SU-DHL-6 (cell line): ENCODE measurements around the gene SPSB3.

Experiments
- H2AFZ ChIP-seq: fragments of 200-600 bp; sonication (generic); 2 replicates; pipeline ENCODE4 v1.6.1; 2014; ENCODE audit warnings: low read depth, mild to moderate bottlenecking, moderate library complexity, mixed read lengths, antibody characterized with exemption, low read length; ENCODE audit not compliant: severe bottlenecking
- H3F3A ChIP-seq: fragments of 200-600 bp; shearing (Covaris generic); 2 replicates; pipeline ENCODE4 v1.6.0; 2016; ENCODE audit warnings: antibody characterized with exemption, mild to moderate bottlenecking; ENCODE audit not compliant: insufficient read depth
- H3K27ac ChIP-seq: fragments of 200-600 bp; sonication (generic); 2 replicates; pipeline ENCODE4 v1.5.1; 2016; ENCODE audit warnings: low read depth, mild to moderate bottlenecking, low read length, moderate library complexity, mixed read lengths
- H3K27me3 ChIP-seq: fragments of 200-600 bp; sonication (generic), shearing (Covaris generic); 2 replicates; pipeline ENCODE4 v1.6.0; 2014; ENCODE audit warnings: mild to moderate bottlenecking, low read length
- H3K36me3 ChIP-seq: fragments of 200-600 bp; sonication (generic); 2 replicates; pipeline ENCODE4 v1.6.1; 2014; ENCODE audit warnings: mild to moderate bottlenecking, low read length, mixed read lengths
- H3K4me2 ChIP-seq: fragments of 300-600, 200-600 bp; shearing (Covaris generic), sonication (generic); 2 replicates; pipeline ENCODE4 v1.6.0; 2014; ENCODE audit warnings: low read length, low read depth, mild to moderate bottlenecking; ENCODE audit not compliant: poor library complexity, severe bottlenecking
- H3K4me3 ChIP-seq: fragments of 200-600 bp; sonication (generic); 2 replicates; pipeline ENCODE4 v1.5.1; 2014; ENCODE audit warnings: antibody characterized with exemption, low read length, mild to moderate bottlenecking, mixed read lengths; ENCODE audit not compliant: insufficient read depth, poor library complexity, severe bottlenecking
- H3K79me2 ChIP-seq: fragments of 200-600 bp; sonication (generic); 2 replicates; pipeline ENCODE4 v1.6.1; 2014; ENCODE audit warnings: mild to moderate bottlenecking, low read length, moderate library complexity; ENCODE audit not compliant: insufficient read depth
- H3K9ac ChIP-seq: fragments of 200-600 bp; sonication (generic); 2 replicates; pipeline ENCODE4 v1.7.0; 2014; ENCODE audit warnings: mild to moderate bottlenecking, low read length
- H3K9me2 ChIP-seq: fragments of 200-600 bp; sonication (generic); replicated peaks from 2 replicates; pipeline ENCODE4 v1.6.1; 2014; ENCODE audit warnings: low read length; ENCODE audit not compliant: insufficient read depth
- H3K9me3 ChIP-seq: fragments of 200-600 bp; sonication (generic); 2 replicates; pipeline ENCODE4 v1.6.1; 2014; ENCODE audit warnings: low read length, mixed read lengths; ENCODE audit not compliant: insufficient read depth
- H4K20me1 ChIP-seq: fragments of 200-600 bp; sonication (generic); 2 replicates; pipeline ENCODE4 v1.6.1; 2014; ENCODE audit warnings: low read depth, mild to moderate bottlenecking, antibody characterized with exemption, low read length, moderate library complexity, mixed read lengths
- EZH2phosphoT487 ChIP-seq: fragments of 200-600 bp; sonication (generic), shearing (Covaris generic); conservative IDR thresholded peaks from 2 replicates; pipeline ENCODE4 v1.6.1; 2018; ENCODE audit warnings: mild to moderate bottlenecking, antibody characterized with exemption, low read length, moderate library complexity, mixed read lengths
- TF ChIP-seq, protein P1 (sequence below): fragments of 200-600 bp; sonication (generic); IDR thresholded peaks from one replicate; pipeline ENCODE4 v1.5.1; 2017; ENCODE audit warnings: antibody characterized with exemption, mild to moderate bottlenecking, low read length, moderate library complexity; ENCODE audit not compliant: insufficient read depth, poor library complexity, severe bottlenecking

The SPSB3 gene

GRCh38 chr16:1751946-1752345, 30.4 kb downstream of the SPSB3 start:
- Histone ChIP-seq H4K20me1 (no peaks in the 10 kb centered on the region), H3K9me3 (no peaks in the 10 kb centered on the region), H3K9me2 (no peaks in the 10 kb centered on the region), H2AFZ (no peak overlapping the region), H3K27ac (no peak overlapping the region), H3K4me2 (no peak overlapping the region), H3K36me3 (no peaks in the 10 kb centered on the region), H3K4me3 (no peak overlapping the region), H3K9ac (no peak overlapping the region), H3K79me2 (no peaks in the 10 kb centered on the region), H3F3A (no peaks in the 10 kb centered on the region), H3K27me3 (no peaks in the 10 kb centered on the region)
- TF ChIP-seq EZH2phosphoT487: no peak
- TF ChIP-seq, protein P1, sequence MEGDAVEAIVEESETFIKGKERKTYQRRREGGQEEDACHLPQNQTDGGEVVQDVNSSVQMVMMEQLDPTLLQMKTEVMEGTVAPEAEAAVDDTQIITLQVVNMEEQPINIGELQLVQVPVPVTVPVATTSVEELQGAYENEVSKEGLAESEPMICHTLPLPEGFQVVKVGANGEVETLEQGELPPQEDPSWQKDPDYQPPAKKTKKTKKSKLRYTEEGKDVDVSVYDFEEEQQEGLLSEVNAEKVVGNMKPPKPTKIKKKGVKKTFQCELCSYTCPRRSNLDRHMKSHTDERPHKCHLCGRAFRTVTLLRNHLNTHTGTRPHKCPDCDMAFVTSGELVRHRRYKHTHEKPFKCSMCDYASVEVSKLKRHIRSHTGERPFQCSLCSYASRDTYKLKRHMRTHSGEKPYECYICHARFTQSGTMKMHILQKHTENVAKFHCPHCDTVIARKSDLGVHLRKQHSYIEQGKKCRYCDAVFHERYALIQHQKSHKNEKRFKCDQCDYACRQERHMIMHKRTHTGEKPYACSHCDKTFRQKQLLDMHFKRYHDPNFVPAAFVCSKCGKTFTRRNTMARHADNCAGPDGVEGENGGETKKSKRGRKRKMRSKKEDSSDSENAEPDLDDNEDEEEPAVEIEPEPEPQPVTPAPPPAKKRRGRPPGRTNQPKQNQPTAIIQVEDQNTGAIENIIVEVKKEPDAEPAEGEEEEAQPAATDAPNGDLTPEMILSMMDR: no peak

DNA sequence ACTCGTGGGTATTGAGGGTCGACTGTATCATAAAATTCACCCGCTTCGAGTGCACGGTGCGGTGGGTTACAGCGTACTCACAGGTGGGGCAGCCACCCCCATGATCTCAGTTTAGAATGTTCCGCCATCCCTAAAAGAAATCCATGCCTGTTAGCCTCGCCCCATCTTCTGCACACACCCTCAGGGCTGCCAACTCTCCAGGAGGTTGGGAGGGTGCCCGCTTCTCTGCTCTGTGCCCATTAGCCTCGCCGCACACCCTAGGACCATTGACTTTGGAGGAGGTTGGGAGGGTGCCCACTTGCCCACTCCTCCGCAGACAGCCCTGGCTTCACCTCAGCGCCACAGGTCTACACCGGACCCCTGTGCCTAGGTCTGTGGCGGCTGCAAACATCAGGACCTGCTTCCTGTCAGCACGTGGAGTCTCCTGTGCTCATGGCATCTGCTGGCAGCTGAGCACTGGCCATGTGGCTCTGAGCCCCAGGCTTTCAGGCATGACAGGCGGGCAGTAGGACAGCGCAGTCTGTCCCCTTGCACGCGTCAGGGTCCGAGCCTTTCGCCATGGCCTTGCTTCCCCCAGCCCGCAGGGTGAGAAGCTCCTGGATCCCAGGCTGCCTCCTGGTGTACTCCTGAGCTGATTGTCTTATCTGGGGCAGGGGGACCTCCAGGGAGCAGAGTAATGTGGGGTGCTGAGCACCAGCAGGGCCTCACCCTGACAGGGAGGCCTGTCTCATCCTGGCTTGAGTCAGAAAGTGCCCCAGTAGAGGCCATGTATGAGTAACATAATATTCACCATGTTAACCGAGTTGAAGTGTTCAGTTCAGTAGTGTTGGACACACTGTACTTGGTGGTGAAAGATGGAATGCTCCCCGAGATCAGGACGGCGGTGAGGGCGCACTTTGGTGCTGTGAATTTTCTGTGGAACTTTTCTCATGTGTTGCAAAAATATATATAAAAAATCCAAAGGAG, 32.9 kb downstream of the SPSB3 start:
- H3K79me2 ChIP-seq: no peaks in the 10 kb centered on the region
- no peaks in the 10 kb centered on the region for H3F3A ChIP-seq
- no peaks in the 10 kb centered on the region for H3K9me2 ChIP-seq
- no peaks in the 10 kb centered on the region for H3K27me3 ChIP-seq
- H3K9me3 ChIP-seq: no peaks in the 10 kb centered on the region
- no peak overlapping the region for H3K4me3 ChIP-seq
- no peaks in the 10 kb centered on the region for H4K20me1 ChIP-seq
- H2AFZ ChIP-seq: no peak overlapping the region
- no peak overlapping the region for H3K4me2 ChIP-seq
- H3K9ac ChIP-seq: no peak overlapping the region
- H3K27ac ChIP-seq: no peak overlapping the region
- no peak for TF ChIP-seq EZH2phosphoT487
- TF ChIP-seq, protein P1: no peak
- no peaks in the 10 kb centered on the region for H3K36me3 ChIP-seq

DNA sequence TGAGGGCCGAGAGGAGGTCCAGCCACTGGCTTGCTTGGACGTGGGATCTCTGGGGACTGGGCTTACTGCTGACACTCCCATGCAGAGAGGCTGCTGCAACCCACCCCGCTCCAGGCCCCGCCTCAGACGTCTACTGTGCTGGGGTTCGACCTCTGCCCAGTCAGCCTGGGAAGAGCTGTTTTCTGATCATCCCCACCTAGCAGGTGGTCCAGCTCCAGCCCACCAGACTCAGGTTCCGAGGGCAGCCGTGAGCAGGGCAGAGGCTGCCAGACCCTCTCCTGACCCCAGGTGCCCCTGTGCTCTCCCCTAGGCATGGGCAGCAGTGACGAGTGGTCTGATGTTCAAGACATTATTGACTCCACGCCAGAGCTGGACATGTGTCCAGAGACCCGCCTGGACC, 34.4 kb downstream of the SPSB3 start:
- Histone ChIP-seq H3K36me3 (no peaks in the 10 kb centered on the region), H2AFZ (no peak overlapping the region), H3K27me3 (no peaks in the 10 kb centered on the region), H3K79me2 (no peaks in the 10 kb centered on the region), H3K9me3 (no peaks in the 10 kb centered on the region), H3K4me3 (no peak overlapping the region), H3F3A (no peaks in the 10 kb centered on the region), H4K20me1 (no peaks in the 10 kb centered on the region), H3K4me2 (no peak overlapping the region), H3K27ac (no peak overlapping the region), H3K9me2 (no peaks in the 10 kb centered on the region), H3K9ac (no peak overlapping the region)
- TF ChIP-seq, protein P1: no peak
- no peak for TF ChIP-seq EZH2phosphoT487
